ENCODE measurements around the gene ZFHX3.

- no peak for TF ChIP-seq EZH2 (IDR thresholded peaks at IDR 0.05; ENCODE audit: insufficient read depth, poor library complexity, severe bottlenecking)
- no peak for TF ChIP-seq EZH2phosphoT487 (IDR thresholded peaks at IDR 0.05; ENCODE audit: insufficient read depth, low read depth)
These were observed 144.8 kb downstream of the ZFHX3 start for GRCh38 chr16:72903176-72903575.

All from GM23248 (cell line).